ENCODE results near the gene SMTNL1. TPM values are rescaled to one million over a fixed set of nuclear protein-coding genes. Genes with fewer than 3 reads are reported as not detected.
A peak's percentile ranks its signal among the peaks of the same experiment; 100 is the strongest.

The SMTNL1 gene
- total RNA-seq, 2 donors from 2014 or later: not detected

GRCh38 chr11:57493507-57494503 lies 43.6 kb upstream of the SMTNL1 start:
- H3K27ac ChIP-seq: peak overlapping the region; percentile 38 to 90 (median 66)
- intact Hi-C loops (cut with DNase I): no loop called here
- ATAC-seq (peak; percentile 70), DNase-seq (peak; percentile 85 to 90 (median 86))
- WGBS, 2 donors: 14 to 37% methylated on average over 7 to 15 of the region's 15 CpGs
- no peak overlapping the region for H3K4me3 ChIP-seq
- TF ChIP-seq POLR2A (IDR thresholded peaks at IDR 0.05): no peak
- TF ChIP-seq CTCF (IDR thresholded peaks at IDR 0.05): peak; percentile 89 to 96 (median 91)
- peaks cover 0 to 10% of the 10 kb centered on the region in 2 donors for H3K36me3 ChIP-seq (replicated peaks in 1 of 2; ENCODE audit: insufficient read depth in 1 of 2, low read depth in 2 of 2)
- no peaks in the 10 kb centered on the region for H3K27me3 ChIP-seq
- H3K4me1 ChIP-seq: peaks cover 59% of the 10 kb centered on the region
- H3K9me3 ChIP-seq: peaks cover 0 to 2% (median 0%) of the 10 kb centered on the region in 3 donors

GRCh38 chr11:57496109-57496820 lies 41.1 kb upstream of the SMTNL1 start:
- WGBS, 2 donors: 24 to 35% methylated on average over 5 to 9 of the region's 9 CpGs
- peaks cover 0 to 2% (median 0%) of the 10 kb centered on the region in 3 donors for H3K9me3 ChIP-seq
- H3K27ac ChIP-seq: peak overlapping the region; percentile 90 to 94 (median 93)
- intact Hi-C loops (cut with DNase I): no loop called here
- no peaks in the 10 kb centered on the region for H3K36me3 ChIP-seq (replicated peaks in 1 of 2; ENCODE audit: insufficient read depth in 1 of 2, low read depth in 2 of 2)
- DNase-seq (peak; percentile 65 to 84 (median 81)), ATAC-seq (no peak)
- H3K4me3 ChIP-seq: no peak overlapping the region
- no peaks in the 10 kb centered on the region for H3K27me3 ChIP-seq
- TF ChIP-seq POLR2A (IDR thresholded peaks at IDR 0.05) (no peak), CTCF (IDR thresholded peaks at IDR 0.05) (no peak)
- H3K4me1 ChIP-seq: peaks cover 83% of the 10 kb centered on the region

- peak; percentile 45 to 67 (median 62) for DNase-seq
- Histone ChIP-seq H3K27me3 (no peaks in the 10 kb centered on the region), H3K4me1 (peaks cover 95% of the 10 kb centered on the region), H3K4me3 (no peak overlapping the region), H3K27ac (peak overlapping the region; percentile 90 to 94 (median 93)), H3K36me3 (replicated peaks in 1 of 2; ENCODE audit: insufficient read depth in 1 of 2, low read depth in 2 of 2) (no peaks in the 10 kb centered on the region), H3K9me3 (peaks cover 0 to 2% (median 0%) of the 10 kb centered on the region in 3 donors)
- intact Hi-C loops (cut with DNase I): no loop called here
- ATAC-seq: peak; percentile 5
- TF ChIP-seq POLR2A (IDR thresholded peaks at IDR 0.05) (peak in 2 of 3 donors; percentile 22 to 40), CTCF (IDR thresholded peaks at IDR 0.05) (no peak)
- 29 to 37% methylated on average over 15 of the region's 15 CpGs for WGBS, 2 donors
Measured at GRCh38 chr11:57497303-57498247, 39.8 kb upstream of the SMTNL1 start.

GRCh38 chr11:57498540-57498939 lies 38.9 kb upstream of the SMTNL1 start:
- H3K27ac ChIP-seq: peak overlapping the region; percentile 90 to 94 (median 93)
- 8 to 29% methylated on average over 5 to 6 of the region's 6 CpGs for WGBS, 2 donors
- peak; percentile 46 to 61 (median 54) for DNase-seq

More at GRCh38 chr11:57498540-57498939, 38.9 kb upstream of the SMTNL1 start:
- TF ChIP-seq POLR2A (IDR thresholded peaks at IDR 0.05): peak in 1 of 3 donors; percentile 30
- no peak for TF ChIP-seq CTCF (IDR thresholded peaks at IDR 0.05)
- peak; percentile 4 for ATAC-seq
- Histone ChIP-seq H3K36me3 (replicated peaks in 1 of 2; ENCODE audit: insufficient read depth in 1 of 2, low read depth in 2 of 2) (no peaks in the 10 kb centered on the region), H3K4me1 (peaks cover 99% of the 10 kb centered on the region), H3K9me3 (peaks cover 0 to 2% (median 0%) of the 10 kb centered on the region in 3 donors), H3K27me3 (no peaks in the 10 kb centered on the region), H3K4me3 (no peak overlapping the region)
- intact Hi-C loops (cut with DNase I): no loop called here

Measured in body of pancreas (tissue), 4 donors.